ENCODE results near the gene ERG28.

DNA sequence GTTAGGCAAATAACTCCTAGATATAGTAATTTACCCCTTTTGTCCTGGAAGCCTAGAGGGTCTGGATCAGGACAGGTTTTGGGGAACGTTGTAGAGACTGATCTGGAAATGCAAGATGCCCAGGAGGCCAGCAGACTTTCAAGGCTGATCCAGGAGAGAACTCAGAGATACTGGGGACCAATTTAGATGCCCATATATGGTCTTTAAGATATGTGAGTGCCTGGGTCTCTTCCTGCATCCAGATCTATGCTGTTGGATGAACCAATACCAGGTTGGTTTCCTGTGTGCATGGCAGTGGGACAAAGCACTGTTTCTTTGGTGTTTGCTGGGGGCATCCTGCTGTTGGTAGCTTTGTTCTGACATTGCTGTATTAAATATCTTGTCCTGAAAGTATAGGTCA lies 5.4 kb downstream of the ERG28 start:
- no peak for TF ChIP-seq CTCF (conservative IDR thresholded peaks at IDR 0.05)
- TF ChIP-seq EZH2 (IDR thresholded peaks at IDR 0.05; ENCODE audit: low read depth) = no peak
